Retinal pigment epithelial cell (primary cell): ENCODE results near the gene TSPAN32.

Source experiments
- DNase-seq: peaks from one replicate; pipeline ENCODE4 v3.0.0-alpha.2; 2010; ENCODE audit warnings: low read depth
- H3K4me3 ChIP-seq: 2 replicates; pipeline ENCODE4 v1.5.1; 2011; ENCODE audit warnings: mild to moderate bottlenecking, low read length, control low read depth, moderate library complexity
- TF ChIP-seq, protein P1 (sequence below): conservative IDR thresholded peaks from 2 replicates; pipeline ENCODE4 v1.5.1; 2011; ENCODE audit warnings: low read depth, low read length, control low read depth, inconsistent platforms

The TSPAN32 gene, protein sequence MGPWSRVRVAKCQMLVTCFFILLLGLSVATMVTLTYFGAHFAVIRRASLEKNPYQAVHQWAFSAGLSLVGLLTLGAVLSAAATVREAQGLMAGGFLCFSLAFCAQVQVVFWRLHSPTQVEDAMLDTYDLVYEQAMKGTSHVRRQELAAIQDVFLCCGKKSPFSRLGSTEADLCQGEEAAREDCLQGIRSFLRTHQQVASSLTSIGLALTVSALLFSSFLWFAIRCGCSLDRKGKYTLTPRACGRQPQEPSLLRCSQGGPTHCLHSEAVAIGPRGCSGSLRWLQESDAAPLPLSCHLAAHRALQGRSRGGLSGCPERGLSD

DNA sequence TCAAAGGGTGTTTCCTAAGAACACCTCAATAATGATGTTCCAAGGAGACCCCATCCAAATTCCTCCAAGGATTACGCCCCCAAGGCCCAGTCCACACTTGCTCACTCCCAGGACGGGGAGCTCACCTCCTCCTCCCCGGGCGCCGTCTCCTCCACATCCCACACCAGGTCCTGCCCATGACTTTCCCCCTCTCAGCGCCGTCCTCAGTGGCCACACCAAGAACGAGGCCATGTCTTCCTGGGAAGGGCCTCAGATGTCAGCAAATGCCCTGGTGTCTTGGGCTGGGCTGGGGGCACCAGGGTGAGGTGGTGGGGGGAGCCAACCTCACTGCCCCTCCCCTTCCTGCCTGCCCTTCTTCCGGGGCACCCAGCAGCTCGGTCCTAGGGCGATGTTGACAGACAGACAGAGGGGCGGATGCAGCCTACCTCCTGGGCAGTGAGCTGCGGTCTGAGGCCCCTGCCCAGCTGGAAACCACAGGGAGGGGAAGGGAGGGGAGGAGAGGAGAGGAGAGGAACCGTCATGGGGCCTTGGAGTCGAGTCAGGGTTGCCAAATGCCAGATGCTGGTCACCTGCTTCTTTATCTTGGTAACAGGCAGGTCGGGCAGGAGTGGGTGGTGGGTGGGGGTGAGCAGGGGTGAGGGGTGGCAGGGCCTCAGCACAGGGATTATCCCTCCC lies at the start of gene TSPAN32, which contains the start of gene C11orf21:
Gene TSPAN32, plus strand, starts transcription at position 383 of the 675 bp plus-strand sequence. Its CDS starts 137 bp downstream, at position 520.
Gene C11orf21, minus strand, starts transcription at position 288 of the 675 bp plus-strand sequence. Its CDS starts 110 bp downstream, at position 178.
- no peak for DNase-seq
- TF ChIP-seq, protein P1, sequence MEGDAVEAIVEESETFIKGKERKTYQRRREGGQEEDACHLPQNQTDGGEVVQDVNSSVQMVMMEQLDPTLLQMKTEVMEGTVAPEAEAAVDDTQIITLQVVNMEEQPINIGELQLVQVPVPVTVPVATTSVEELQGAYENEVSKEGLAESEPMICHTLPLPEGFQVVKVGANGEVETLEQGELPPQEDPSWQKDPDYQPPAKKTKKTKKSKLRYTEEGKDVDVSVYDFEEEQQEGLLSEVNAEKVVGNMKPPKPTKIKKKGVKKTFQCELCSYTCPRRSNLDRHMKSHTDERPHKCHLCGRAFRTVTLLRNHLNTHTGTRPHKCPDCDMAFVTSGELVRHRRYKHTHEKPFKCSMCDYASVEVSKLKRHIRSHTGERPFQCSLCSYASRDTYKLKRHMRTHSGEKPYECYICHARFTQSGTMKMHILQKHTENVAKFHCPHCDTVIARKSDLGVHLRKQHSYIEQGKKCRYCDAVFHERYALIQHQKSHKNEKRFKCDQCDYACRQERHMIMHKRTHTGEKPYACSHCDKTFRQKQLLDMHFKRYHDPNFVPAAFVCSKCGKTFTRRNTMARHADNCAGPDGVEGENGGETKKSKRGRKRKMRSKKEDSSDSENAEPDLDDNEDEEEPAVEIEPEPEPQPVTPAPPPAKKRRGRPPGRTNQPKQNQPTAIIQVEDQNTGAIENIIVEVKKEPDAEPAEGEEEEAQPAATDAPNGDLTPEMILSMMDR: no peak
- no peak within 1 kb of the TSS for H3K4me3 ChIP-seq

DNA sequence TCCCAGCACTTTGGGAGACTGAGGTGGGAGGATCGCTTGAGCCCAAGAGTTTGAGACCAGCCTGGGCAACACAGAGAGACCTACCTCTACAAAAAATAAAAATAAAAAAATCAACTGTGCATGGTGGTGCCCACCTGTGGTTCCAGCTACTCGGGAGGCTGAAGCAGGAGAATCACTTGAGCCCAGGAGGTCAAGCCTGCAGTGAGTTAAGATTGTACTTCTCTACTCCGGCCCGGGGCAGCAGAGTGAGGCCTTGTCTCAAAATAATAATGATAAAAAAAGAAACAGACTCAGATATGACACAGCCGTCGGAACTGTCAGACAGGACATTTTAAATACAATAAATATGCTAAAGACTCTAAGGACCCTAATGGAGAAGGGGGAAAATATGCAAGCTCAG lies 49.8 kb upstream of the TSPAN32 start:
- no peak overlapping the region for H3K4me3 ChIP-seq
- TF ChIP-seq, protein P1: no peak
- no peak for DNase-seq

DNA sequence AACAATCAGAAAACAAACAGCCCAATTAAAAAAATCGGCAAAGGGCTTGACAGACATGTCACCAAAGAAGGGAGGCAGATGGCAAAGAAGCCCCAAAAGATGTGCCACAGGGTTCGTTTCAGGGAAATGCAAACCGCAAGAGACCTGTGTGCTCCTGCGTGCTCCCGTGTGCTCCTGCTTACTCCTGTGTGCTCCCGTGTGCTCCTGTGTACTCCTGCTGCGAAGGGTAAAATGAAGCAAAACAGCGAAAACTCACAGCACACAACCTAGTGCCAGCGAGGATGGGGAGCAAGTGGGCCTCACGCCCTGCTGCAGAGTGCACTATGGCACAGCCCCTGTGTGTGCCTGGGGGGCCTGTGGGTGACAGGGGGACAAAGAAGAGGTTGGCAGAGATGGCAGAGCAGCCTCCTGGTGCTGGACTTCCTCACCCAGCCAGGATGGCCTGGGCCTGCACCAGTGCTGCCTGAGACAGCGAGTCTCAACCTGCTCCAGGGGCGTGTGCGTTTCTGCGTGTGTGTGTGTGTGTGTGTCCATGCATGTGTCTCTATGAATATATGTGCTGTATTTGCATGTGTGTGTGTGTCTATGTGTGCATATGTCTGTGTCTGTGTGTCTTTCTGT lies 45.4 kb upstream of the TSPAN32 start:
- H3K4me3 ChIP-seq: no peak overlapping the region
- TF ChIP-seq, protein P1: no peak
- no peak for DNase-seq

DNA sequence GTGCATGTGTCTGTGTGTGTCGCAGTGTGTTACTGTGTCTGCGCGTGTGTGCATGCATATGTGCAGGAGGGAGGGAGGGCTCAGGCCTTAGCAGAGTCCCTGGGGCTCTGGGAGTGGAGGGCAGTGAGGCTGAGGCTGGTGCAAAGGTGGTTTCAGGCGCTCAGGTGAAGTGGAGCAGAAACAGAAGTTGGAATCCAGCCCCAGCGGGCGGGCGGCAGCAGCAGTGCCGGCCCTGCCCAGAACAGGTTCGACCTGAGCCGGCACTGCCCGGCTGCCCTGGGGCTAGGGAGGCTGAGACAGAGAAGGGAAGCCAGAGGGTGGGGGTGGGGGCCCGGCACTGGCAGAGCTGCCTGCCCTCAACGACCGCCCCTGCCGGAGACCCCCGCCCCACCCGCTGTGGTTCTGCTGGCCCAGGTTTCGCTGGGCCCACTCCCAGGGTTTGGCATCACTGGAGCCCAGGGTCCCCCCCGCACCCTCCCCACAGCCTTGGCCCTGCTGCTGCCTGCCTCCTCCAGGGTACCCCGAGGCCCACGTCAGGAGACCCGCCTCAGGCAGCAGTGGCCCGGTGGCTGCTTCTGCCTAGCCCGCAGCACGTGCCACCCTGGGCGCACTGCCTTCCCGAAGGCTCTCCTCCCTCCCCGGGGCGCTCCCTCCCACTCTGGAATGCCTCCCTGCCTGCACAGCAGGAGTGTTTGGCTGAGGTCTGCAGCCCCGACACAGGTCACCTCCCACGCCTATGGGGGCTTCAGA lies 44.7 kb upstream of the TSPAN32 start:
- DNase-seq: no peak
- TF ChIP-seq, protein P1: no peak
- H3K4me3 ChIP-seq: no peak overlapping the region

DNA sequence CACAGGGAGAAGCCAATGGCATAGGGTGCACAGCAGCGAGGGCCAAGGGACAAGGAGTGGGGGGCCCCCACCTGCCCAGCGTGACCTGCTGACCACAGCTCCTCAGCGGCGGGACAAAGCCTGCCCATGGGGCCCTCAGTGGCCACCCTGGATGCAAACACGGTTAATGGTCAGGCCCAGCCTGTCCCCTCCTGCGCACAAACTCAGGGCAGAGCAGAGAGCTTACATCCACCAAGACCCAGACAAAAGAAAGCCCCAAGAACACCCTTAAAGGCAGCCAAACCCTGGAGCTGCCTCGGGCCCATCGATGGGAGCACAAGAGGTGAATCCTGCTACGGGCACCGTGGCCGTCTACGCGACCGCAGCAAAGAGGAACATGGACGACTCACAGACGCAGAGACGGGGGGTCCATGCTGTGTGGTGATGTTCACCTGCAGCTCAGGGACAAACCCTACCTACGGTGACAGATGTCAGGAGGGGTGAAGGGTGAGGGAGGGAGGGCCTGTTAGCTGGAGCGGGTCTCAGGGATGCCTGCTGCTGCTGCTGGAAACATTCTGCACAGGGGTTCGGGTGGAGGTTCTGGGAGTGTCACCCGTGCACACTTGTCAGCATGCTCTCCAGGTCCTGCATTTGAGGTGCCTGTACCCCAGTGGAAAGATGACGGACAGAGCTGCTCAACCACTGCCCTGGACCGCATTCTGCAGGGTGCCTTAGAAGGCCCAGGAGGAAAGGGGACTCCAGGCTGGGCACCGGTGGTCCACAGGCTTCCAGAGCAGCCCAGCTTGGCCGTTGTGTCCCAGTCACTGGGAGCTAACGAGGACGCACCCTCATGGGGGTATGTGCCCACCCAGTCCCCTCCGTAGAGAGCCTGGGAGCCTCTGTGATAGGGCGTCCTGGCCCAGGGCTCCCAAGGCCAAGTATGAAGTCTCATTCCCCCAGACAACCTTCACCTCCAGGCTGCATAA lies 43.0 kb upstream of the TSPAN32 start:
- H3K4me3 ChIP-seq: no peak overlapping the region
- TF ChIP-seq, protein P1: no peak
- no peak for DNase-seq

DNA sequence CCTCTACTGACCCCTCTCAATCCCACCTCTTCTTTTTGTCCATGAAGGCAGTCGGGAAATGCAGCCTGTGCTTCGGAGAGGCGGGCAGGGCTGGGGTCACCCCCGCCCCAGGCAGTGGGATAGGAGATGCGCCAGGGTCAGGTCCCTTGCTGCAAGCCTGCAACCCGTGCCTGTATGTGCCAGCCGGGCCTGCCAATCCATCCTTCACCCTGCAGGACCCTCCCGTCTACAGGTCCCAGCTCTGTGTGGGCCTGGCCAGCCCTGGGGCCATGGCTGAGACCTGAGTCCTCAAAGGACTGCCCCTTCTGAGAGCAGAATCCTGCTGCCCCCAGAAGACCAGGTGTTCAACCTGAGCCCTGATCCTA lies 42.4 kb upstream of the TSPAN32 start:
- no peak overlapping the region for H3K4me3 ChIP-seq
- TF ChIP-seq, protein P1: no peak
- DNase-seq: no peak
